ENCODE results near the gene CDX1.

CDX1 gene

DNA sequence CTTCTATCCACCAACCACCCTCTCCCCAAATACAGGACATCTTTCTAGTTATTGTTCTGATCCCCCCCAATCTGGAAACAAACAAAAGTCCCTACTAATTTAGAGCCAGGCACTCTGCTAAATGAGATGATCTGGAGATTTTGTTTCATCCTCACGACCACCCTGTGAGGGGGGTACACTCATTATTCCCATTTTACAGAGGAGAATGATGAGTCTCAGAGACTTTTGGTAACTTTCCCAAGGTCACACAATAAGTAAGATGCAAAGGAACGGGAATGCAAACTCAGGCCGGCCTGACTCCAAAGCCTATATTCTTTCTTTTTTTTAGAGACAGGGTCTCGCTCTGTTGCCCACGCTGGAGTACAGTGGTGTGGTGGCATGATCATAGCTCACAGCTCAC lies 20.3 kb upstream of the CDX1 start:
- no peaks in the 10 kb centered on the region for H3K4me1 ChIP-seq (ENCODE audit: control insufficient read depth, insufficient read depth, low read length, poor library complexity, severe bottlenecking)

DNA sequence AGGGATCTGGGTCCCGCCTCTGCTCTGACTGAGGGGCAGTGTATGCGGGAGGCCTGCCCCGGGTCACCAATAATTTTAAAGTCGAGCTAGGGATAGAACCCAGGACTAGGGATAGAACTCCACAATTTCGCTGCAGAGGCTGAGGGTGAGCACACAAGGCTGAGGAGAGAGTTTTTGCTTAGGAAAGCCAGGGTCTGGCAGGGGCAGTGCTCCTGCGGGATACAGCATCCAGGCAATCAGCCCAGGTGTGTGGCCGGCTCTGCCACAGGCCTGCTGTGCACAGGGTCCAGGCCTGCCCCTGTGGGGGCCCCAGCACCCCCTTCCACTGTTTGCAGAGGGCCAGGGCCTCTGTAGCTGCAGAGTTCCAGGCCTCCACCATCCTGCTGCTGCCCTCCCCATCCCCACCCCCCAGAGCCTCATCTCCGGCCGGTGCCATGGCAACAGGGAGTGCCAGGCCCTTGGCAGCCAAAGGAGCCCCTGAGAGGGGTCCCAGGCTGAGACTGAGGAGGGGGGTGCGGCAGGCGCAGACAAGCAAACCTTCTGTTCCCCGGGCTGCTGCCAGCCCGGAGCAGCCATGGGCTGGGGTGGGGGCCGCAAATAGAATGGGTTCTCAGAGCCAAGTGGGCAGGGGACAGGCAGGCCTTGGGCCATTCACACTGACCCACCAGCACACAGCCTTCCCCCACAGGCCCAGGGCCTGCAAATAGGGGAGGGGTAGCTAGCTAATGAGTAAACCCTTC lies 19.5 kb upstream of the CDX1 start:
- H3K27ac ChIP-seq (ENCODE audit: insufficient read depth, low read length, poor library complexity, severe bottlenecking): no peak overlapping the region
- H3K27me3 ChIP-seq (replicated peaks; ENCODE audit: control insufficient read depth, insufficient read depth, low read length, poor library complexity, severe bottlenecking): no peaks in the 10 kb centered on the region
- H3K4me3 ChIP-seq (ENCODE audit: insufficient read depth, low read depth, low read length, poor library complexity, severe bottlenecking): no peak overlapping the region
- no peaks in the 10 kb centered on the region for H3K4me1 ChIP-seq (ENCODE audit: control insufficient read depth, insufficient read depth, low read length, poor library complexity, severe bottlenecking)
- H3K36me3 ChIP-seq (ENCODE audit: control insufficient read depth, insufficient read depth, low read length): no peaks in the 10 kb centered on the region
- no peaks in the 10 kb centered on the region for H3K9me3 ChIP-seq (ENCODE audit: control insufficient read depth, low read length)
- no peak for DNase-seq

More for the DNA sequence above, 20.3 kb upstream of the CDX1 start:
- Histone ChIP-seq H3K36me3 (ENCODE audit: control insufficient read depth, insufficient read depth, low read length) (no peaks in the 10 kb centered on the region), H3K27me3 (replicated peaks; ENCODE audit: control insufficient read depth, insufficient read depth, low read length, poor library complexity, severe bottlenecking) (no peaks in the 10 kb centered on the region), H3K27ac (ENCODE audit: insufficient read depth, low read length, poor library complexity, severe bottlenecking) (no peak overlapping the region), H3K9me3 (ENCODE audit: control insufficient read depth, low read length) (no peaks in the 10 kb centered on the region), H3K4me3 (ENCODE audit: insufficient read depth, low read depth, low read length, poor library complexity, severe bottlenecking) (no peak overlapping the region)
- no peak for DNase-seq

DNA sequence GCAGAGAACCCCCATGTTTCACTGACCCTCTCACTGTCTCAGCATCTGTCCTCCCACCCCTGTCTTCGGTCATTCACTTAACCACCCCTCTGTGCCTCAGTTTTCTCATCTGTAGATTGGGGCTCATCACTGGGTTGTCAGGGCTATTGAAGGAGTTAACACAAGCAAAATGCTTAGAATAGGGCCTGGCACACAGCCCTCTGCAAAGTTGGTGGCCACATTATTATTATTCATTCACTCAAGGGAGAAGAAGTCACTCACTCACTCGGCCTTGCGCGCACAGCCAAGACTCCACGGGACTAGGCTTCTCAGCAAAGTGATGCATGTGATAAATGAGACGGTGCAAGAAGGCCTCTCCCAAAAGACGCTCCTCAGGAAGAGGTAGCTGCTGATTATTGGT lies 18.9 kb upstream of the CDX1 start:
- Histone ChIP-seq H3K4me3 (ENCODE audit: insufficient read depth, low read depth, low read length, poor library complexity, severe bottlenecking) (no peak overlapping the region), H3K9me3 (ENCODE audit: control insufficient read depth, low read length) (no peaks in the 10 kb centered on the region), H3K4me1 (ENCODE audit: control insufficient read depth, insufficient read depth, low read length, poor library complexity, severe bottlenecking) (no peaks in the 10 kb centered on the region), H3K36me3 (ENCODE audit: control insufficient read depth, insufficient read depth, low read length) (no peaks in the 10 kb centered on the region), H3K27me3 (replicated peaks; ENCODE audit: control insufficient read depth, insufficient read depth, low read length, poor library complexity, severe bottlenecking) (no peaks in the 10 kb centered on the region), H3K27ac (ENCODE audit: insufficient read depth, low read length, poor library complexity, severe bottlenecking) (no peak overlapping the region)
- no peak for DNase-seq

- DNase-seq: no peak
- Histone ChIP-seq H3K4me1 (ENCODE audit: control insufficient read depth, insufficient read depth, low read length, poor library complexity, severe bottlenecking) (no peaks in the 10 kb centered on the region), H3K4me3 (ENCODE audit: insufficient read depth, low read depth, low read length, poor library complexity, severe bottlenecking) (no peak overlapping the region), H3K27me3 (replicated peaks; ENCODE audit: control insufficient read depth, insufficient read depth, low read length, poor library complexity, severe bottlenecking) (no peaks in the 10 kb centered on the region), H3K27ac (ENCODE audit: insufficient read depth, low read length, poor library complexity, severe bottlenecking) (no peak overlapping the region), H3K36me3 (ENCODE audit: control insufficient read depth, insufficient read depth, low read length) (no peaks in the 10 kb centered on the region), H3K9me3 (ENCODE audit: control insufficient read depth, low read length) (no peaks in the 10 kb centered on the region)
Observed at GRCh38 chr5:150148117-150148927, 18.3 kb upstream of the CDX1 start.

DNA sequence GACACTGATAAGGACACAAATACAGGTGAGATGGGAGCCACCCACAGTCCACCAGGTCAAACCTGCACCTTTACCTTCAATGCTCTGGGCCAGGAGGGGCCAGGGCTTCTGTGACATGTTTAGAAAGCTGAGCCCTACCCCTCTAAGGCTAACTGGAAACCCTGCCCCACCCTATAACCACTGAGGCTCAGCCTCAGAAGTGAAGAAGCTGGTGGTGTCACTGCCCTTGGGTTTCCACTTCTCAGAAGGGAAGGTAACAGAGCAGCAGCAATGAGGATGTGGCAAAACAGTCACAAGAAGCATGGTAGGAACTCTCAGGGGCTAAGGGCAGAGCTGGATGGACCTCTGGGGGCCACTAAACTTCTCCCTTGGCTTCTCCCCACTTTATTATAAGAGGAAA lies 17.0 kb upstream of the CDX1 start:
- DNase-seq: no peak
- no peak overlapping the region for H3K4me3 ChIP-seq (ENCODE audit: insufficient read depth, low read depth, low read length, poor library complexity, severe bottlenecking)
- no peaks in the 10 kb centered on the region for H3K36me3 ChIP-seq (ENCODE audit: control insufficient read depth, insufficient read depth, low read length)
- H3K4me1 ChIP-seq (ENCODE audit: control insufficient read depth, insufficient read depth, low read length, poor library complexity, severe bottlenecking): no peaks in the 10 kb centered on the region
- H3K27me3 ChIP-seq (replicated peaks; ENCODE audit: control insufficient read depth, insufficient read depth, low read length, poor library complexity, severe bottlenecking): no peaks in the 10 kb centered on the region
- no peaks in the 10 kb centered on the region for H3K9me3 ChIP-seq (ENCODE audit: control insufficient read depth, low read length)
- no peak overlapping the region for H3K27ac ChIP-seq (ENCODE audit: insufficient read depth, low read length, poor library complexity, severe bottlenecking)

DNA sequence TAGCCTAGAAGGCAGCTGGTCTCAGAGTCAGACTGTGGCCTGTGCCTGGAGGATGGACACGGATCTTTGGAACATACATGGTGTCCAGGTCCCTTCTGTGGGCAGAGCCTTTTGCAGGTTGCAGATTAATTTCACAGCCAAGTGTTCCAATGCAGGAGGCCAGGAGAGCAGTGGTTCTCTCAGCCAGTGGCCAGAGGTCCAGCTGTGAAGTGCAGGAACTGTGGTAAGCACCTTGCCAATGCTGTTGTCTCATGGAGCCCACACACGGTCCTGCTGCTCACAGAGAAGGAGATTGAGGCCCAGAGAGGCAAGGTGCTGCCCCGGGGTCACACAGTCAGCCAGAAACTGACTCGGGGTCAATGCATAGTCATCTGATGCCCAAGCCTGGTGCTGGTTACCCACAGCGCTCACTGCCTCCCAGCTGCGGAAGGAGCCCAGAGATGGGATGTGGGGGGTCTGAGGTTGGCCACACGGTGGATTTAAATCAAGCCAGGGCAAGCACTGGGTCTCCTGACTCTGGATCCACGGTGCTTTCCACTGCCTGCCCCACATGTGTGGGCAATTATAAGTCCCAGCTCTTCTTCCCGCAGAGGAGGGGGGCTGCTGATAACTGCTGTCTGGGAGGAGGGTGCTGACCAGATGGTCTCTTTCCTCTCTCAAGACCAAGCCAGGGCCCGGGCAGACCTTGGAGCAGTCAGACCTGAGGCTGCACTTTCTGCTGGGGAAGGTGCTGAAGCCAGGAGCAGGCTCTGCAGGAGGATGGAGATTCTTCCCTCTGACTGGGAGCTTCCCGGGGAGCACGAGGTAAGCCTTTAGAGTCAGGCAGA lies 13.7 kb upstream of the CDX1 start:
- DNase-seq: no peak
- Histone ChIP-seq H3K4me3 (ENCODE audit: insufficient read depth, low read depth, low read length, poor library complexity, severe bottlenecking) (no peak overlapping the region), H3K27ac (ENCODE audit: insufficient read depth, low read length, poor library complexity, severe bottlenecking) (no peak overlapping the region), H3K4me1 (ENCODE audit: control insufficient read depth, insufficient read depth, low read length, poor library complexity, severe bottlenecking) (no peaks in the 10 kb centered on the region), H3K9me3 (ENCODE audit: control insufficient read depth, low read length) (no peaks in the 10 kb centered on the region), H3K27me3 (replicated peaks; ENCODE audit: control insufficient read depth, insufficient read depth, low read length, poor library complexity, severe bottlenecking) (peaks cover 4% of the 10 kb centered on the region), H3K36me3 (ENCODE audit: control insufficient read depth, insufficient read depth, low read length) (no peaks in the 10 kb centered on the region)

DNA sequence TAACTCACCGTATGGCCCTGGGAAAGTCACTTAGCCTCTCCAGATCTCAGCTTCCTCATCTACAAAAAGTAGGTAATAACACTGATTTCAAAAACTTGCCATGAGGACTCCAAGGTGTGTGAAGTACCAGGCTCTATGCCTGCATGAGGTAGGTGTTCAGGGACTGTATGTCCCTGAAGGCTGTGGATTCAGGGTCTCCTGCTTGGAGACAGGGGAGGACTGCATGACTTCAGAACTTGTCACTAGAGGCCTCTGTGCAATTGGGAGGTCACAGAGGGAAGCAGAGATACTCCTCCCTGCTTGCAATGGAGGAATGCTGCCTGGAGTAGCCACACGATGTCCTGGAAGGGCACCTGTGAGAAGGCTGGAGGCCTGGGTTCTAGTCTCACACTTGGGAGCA lies 13.1 kb upstream of the CDX1 start:
- no peak overlapping the region for H3K4me3 ChIP-seq (ENCODE audit: insufficient read depth, low read depth, low read length, poor library complexity, severe bottlenecking)
- no peaks in the 10 kb centered on the region for H3K36me3 ChIP-seq (ENCODE audit: control insufficient read depth, insufficient read depth, low read length)

DNA sequence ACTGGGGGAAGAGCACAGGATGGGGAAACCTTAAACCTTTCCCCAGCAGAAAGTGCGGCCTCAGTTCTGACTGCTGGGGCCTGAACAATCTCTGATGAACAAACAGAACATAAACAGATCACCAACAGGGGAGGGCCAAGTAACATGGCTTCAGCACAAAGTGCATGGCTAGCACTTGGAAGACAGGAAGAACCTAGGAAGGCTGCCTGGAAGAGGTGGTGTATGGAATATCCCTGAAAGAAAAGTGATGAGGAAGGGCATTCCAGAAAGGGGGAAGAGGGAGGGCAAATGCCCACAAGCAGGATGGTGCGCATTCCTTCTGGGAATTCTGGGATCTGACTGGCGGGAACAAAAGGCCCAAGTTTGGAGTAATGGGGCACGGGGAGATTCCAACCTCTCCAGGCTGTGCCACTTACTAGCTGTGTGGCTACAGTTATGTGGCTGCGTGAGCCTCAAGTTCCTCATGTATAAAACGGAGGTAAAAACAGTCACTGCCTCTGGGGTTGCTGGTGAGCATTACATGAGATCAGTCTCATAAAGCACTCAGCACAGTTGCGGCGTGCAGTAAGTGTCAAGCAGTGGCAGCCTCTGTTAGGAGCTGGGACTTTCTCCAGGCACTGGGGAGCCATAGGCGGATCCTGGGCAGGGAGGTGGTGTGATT lies 12.5 kb upstream of the CDX1 start:
- no peak overlapping the region for H3K4me3 ChIP-seq (ENCODE audit: insufficient read depth, low read depth, low read length, poor library complexity, severe bottlenecking)
- H3K27ac ChIP-seq (ENCODE audit: insufficient read depth, low read length, poor library complexity, severe bottlenecking): no peak overlapping the region
- no peaks in the 10 kb centered on the region for H3K4me1 ChIP-seq (ENCODE audit: control insufficient read depth, insufficient read depth, low read length, poor library complexity, severe bottlenecking)
- DNase-seq: no peak
- peaks cover 4% of the 10 kb centered on the region for H3K27me3 ChIP-seq (replicated peaks; ENCODE audit: control insufficient read depth, insufficient read depth, low read length, poor library complexity, severe bottlenecking)
- H3K36me3 ChIP-seq (ENCODE audit: control insufficient read depth, insufficient read depth, low read length): no peaks in the 10 kb centered on the region
- no peaks in the 10 kb centered on the region for H3K9me3 ChIP-seq (ENCODE audit: control insufficient read depth, low read length)

More for the DNA sequence above, 13.1 kb upstream of the CDX1 start:
- Histone ChIP-seq H3K27ac (ENCODE audit: insufficient read depth, low read length, poor library complexity, severe bottlenecking) (no peak overlapping the region), H3K27me3 (replicated peaks; ENCODE audit: control insufficient read depth, insufficient read depth, low read length, poor library complexity, severe bottlenecking) (peaks cover 4% of the 10 kb centered on the region), H3K4me1 (ENCODE audit: control insufficient read depth, insufficient read depth, low read length, poor library complexity, severe bottlenecking) (no peaks in the 10 kb centered on the region), H3K9me3 (ENCODE audit: control insufficient read depth, low read length) (no peaks in the 10 kb centered on the region)
- no peak for DNase-seq

- peaks cover 4% of the 10 kb centered on the region for H3K27me3 ChIP-seq (replicated peaks; ENCODE audit: control insufficient read depth, insufficient read depth, low read length, poor library complexity, severe bottlenecking)
- no peak for DNase-seq
- H3K4me3 ChIP-seq (ENCODE audit: insufficient read depth, low read depth, low read length, poor library complexity, severe bottlenecking): no peak overlapping the region
- no peaks in the 10 kb centered on the region for H3K36me3 ChIP-seq (ENCODE audit: control insufficient read depth, insufficient read depth, low read length)
- no peaks in the 10 kb centered on the region for H3K4me1 ChIP-seq (ENCODE audit: control insufficient read depth, insufficient read depth, low read length, poor library complexity, severe bottlenecking)
- no peak overlapping the region for H3K27ac ChIP-seq (ENCODE audit: insufficient read depth, low read length, poor library complexity, severe bottlenecking)
- H3K9me3 ChIP-seq (ENCODE audit: control insufficient read depth, low read length): no peaks in the 10 kb centered on the region
Observed at GRCh38 chr5:150154618-150155128, 11.9 kb upstream of the CDX1 start.

Data from effector memory CD4-positive, alpha-beta T cell (primary cell).